CD4-positive, alpha-beta T cell treated with Interleukin-21 for 1 hour (primary cell): ENCODE results near the gene AKR1B1.

Experiments
- DNase-seq: peaks from one replicate; pipeline ENCODE4 v3.0.0-alpha.2; 2020

AKR1B1 gene

GRCh38 chr7:134443396-134444070, 15.4 kb downstream of the AKR1B1 start:
- no peak for DNase-seq

DNA sequence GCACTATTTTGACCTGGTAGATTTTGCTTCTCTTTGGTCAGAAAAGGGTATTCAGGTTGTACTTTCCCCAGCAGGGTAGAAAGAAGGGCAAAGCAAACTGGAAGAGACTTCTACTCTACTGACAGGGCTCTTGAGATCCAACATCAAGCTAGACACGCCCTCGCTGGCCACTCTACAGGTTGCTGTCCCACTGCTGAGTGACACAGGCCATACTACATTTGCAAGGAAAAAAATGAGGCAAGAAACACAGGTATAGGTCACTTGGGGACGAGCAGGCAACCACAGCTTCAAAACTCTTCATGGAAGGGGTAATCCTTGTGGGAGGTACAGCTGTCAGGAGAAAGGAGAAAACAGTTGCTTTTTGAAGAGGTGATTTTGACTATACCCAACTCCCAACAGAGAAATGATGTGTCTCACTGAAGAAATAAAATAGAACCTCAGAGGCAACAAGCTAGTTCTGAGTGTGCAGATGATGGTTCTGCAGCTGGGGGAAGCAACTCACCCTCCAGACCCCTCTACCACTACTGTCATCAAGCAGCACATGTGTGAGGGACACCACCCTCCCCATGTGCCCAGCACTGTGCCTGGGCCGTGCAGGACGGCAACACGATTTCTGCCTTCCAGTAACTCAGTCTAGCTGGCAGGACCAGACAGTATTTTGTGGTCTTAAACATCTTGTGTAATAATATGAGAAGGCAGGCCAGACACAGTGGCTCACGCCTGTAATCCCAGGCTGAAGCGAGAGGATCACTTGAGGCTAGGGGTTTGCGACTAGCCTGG, 16.3 kb downstream of the AKR1B1 start:
- DNase-seq, result no peak

GRCh38 chr7:134441264-134441663, 17.6 kb downstream of the AKR1B1 start:
- DNase-seq, result no peak

DNA sequence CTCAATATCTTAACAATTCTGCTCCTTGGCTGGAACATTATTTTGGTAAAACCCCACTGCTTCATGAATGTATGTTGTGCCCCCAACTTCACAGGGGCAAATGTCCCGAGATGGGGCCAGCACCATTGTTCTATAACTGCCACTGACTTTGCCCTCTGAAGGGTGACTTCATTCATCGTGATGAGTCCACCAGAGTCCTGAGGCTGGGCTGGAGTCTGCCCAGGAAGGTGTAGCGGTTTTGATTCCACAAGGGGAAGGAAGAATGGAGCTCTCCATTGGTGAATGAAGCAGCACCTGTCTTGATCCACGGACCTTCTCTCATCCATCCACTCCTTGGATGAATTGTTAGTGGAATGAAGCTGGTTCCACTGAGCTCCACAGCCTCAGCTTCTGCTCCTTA, 18.4 kb downstream of the AKR1B1 start:
- no peak for DNase-seq

DNA sequence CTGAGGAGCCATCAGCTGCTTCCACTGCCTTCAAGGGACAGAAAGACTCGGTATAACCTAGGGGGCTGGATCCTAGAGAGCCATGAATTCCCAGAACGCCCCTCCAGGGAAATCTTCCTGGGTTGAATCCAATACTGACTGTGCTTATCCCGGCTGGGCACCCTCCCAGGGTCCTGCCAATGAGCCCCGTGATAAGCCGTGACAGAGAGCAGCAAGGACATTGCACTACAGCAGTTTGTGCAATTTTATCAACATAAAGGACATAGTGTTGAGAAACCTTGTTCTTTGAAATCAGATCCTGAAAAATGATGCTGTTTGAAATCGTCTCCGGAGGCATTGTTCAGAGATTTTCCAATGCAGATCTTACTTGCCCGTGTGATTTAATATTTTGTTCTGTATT, 18.8 kb downstream of the AKR1B1 start:
- DNase-seq, result no peak

GRCh38 chr7:134438946-134439345, 20.0 kb downstream of the AKR1B1 start:
- DNase-seq, result no peak

- DNase-seq, result no peak
Measured at GRCh38 chr7:134435161-134435920, 23.6 kb downstream of the AKR1B1 start.

DNA sequence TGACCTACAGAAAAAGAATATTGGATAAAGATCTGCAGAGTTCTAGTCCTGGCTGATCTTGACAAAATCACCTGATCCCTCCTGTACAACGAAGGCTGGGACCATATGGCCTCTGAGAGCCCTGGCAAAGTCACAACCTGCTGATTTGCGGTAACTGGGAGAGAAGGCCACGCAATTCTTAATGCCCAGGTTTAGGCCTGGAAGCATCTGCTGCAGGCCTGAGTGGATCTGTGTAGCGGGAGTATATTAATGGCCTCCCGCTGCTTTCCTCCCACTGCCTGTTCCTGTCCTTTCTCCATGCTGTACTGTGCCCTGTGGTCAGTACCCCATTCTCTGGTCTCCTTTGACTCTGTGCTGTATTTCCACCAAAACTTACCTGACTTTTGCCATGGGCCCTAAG, 24.2 kb downstream of the AKR1B1 start:
- DNase-seq, result no peak

DNA sequence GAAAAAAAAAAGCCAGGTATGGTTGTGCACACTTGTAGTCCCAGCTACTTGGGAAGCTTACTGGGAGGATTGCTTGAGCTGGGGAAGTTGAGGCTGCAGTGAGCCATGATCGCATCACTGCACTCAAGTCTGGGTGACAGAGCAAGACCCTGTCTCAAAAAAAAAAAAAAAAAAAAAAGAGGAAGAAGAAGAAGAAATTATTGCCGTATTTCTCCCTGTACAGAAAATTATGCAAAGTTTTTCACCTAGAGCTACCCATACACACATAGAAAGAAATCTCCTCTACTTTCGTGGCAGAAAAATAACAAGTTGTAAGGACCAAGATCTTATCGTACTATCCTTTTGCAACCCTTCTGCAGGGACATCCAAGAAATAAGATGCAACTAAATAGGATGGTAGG, 25.5 kb downstream of the AKR1B1 start:
- no peak for DNase-seq

DNA sequence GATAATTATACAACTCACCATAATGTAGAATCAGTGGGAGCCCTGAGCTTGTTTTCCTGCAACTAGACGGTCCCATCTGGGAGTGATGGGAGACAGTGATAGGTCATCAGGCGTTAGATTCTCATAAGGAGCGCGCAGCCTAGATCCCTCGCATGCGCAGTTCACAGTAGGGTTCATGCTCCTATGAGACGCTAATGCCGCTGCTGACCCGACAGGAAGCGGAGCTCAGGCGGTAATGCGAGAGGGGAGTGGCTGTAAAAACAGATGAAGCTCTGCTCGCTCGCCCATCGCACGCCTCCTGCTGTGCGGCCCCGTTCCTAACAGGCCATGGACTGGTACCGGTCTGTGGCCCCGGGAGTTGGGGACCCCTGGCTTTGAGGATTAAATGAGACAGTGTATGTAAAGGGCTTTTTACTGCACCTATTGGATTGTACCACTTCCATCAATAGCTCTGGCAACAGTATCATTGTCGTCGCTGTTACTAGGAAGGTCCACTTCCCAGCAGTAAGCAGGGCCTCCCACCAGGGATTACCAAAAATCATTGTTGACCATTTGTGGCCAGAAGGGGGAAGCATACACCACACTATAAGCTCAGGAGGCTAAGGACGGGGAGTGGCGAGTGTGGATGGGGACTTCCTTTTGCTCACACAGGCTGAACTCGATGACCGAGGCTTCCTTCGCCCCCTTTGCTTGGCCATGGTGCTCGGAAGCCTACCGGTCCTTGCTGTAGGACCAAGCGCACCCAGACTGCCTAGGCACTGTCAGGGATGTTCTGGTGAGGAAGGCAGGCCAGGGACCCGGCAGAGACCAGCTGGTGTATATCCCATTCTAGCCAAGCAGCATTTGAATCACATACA, 26.4 kb downstream of the AKR1B1 start:
- DNase-seq, result peak; percentile 84

DNA sequence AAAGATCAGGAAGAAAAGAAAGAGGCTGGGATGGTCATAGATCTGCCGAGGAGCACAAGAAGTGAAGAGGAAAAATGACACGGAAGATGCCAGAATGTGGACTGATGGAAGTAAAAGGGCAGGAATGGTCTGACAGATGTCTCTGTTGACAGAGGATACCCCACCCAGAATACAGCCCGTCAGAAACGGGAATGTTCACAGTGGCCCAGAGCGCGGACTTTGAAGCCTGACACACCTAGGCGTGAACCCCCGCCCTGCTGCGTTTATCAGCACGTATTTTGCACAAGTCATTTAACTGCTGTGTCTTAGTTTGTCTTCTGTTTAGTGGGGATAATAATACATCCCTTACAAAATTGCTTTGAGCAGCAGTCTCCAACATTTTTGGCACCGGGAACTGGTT, 27.1 kb downstream of the AKR1B1 start:
- no peak for DNase-seq

GRCh38 chr7:134429481-134429880, 29.4 kb downstream of the AKR1B1 start:
- DNase-seq, result no peak

DNA sequence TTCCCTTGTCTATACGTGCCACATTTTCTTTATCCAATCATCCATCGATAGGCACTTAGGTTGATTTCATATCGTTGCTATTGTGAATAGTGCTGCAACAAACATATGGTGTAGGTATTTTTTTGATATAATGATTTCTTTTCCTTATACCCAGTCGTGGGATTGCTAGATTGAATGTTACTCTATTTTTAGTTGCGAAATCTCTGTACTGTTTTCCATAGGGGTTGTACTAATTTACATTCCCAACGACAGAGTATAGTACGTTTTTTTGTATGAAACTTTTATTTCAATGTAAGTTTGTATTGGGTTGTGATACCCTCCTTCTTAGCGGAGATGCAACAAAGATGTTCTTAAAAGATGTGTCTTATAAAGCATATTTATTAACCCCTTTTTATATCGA, 30.0 kb downstream of the AKR1B1 start:
- DNase-seq, result no peak

DNA sequence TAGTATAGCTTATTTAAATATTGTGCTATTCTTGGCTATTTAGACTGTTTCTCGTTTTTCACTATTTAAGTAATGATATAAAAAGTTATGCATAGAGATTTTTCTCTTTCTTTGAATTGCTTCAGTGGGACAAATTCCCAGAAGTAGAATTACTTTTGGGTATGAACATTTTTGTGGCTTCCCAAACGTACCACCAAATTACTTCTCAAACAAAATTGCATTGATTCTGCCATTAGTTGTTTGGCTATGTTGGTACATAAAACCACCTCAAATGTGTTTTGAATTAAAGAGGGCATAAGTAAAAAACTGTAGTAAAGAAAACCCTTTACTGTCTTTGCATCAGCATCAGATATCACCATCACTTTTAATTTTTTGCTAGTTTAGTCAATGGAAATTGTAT, 31.0 kb downstream of the AKR1B1 start:
- DNase-seq, result no peak

DNA sequence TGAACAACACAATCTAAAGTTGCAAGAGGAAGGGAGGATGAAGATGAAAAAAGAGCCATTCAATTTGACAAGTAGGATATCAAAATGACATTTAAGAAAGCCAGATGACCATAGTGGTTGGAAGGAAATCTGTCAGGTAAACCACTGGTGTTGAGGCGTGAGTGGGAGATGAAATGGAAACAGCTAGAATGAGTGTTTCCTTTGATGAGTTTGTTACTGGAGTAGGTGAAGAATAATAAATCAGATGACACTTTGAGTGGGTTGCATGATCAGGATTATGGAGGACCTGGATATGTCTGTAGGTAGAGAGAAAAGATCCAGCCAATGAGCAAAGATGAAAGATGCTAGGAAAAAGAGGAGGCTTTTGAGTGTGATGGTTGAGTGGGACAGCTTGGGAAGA, 33.1 kb downstream of the AKR1B1 start:
- no peak for DNase-seq

DNA sequence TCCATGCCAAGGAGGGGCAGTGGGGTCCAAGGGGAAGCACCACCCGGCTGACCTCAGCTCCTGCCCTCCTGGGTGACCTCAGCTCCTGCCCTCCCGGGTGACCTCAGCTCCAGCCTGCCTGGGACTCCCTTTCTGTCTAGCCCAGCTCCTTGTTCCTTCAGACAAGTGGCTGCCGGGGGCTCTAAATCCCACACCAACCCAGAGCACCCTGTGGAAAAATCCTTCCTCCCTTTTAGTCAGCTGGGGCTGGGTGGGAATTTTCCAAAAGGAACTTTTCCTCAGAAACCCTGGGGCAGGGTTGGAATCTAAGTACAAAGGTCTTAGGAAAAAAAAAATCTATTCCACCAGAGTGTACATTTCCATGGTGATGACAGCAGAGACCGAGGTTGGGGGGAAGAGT, 36.3 kb downstream of the AKR1B1 start:
- DNase-seq, result no peak

DNA sequence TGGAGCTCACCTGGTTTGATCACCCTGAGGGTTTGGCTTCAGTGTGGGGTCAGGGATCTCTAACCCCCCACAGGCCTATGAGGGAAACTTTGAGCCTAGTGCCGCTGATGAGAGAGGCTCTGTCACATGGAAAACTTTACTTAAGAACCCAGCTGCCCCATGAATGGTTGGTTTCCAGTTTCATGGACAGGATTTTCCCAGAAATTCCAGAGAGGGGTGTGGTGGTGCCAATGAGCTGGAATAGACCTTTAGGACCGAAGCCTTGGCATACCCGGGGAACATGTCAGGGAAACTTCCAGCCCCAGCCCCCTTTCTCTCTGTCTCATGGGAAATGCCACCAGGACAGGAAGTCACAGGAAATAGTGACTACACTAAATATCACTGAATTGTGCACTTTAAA, 36.9 kb downstream of the AKR1B1 start:
- DNase-seq, result no peak

DNA sequence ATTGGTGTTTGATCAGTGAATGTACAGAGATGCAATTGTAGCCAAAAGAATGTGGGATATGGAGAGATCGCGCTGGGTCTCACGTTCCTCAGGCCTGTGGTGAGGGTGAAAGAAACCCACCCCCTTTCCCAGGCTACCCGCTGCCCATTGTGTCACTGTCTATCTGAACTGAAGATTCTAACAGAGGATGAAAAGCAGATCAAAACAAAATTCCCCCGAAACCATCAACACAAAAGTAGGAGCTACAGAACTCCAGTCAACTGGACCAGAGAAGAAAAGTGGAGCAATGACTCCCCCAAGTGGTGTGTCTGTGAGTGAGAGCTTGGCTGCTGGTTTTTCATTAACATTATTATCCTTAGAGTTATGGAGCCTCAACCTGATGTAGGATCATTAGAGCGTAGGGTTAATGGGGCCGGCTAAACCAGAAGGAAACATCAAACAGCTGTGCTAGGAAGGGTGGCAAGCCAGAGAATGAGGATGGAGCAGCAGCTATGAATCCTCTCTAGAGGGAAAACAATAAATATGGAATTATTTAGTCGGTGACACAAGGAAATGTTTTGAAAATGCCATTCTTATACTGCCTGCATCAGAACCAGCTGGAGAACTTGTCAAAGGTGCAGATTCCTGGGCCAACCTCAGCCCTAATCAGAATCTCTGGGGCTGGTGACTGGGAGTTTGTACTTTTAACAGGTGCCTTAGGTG, 38.3 kb downstream of the AKR1B1 start:
- no peak for DNase-seq

DNA sequence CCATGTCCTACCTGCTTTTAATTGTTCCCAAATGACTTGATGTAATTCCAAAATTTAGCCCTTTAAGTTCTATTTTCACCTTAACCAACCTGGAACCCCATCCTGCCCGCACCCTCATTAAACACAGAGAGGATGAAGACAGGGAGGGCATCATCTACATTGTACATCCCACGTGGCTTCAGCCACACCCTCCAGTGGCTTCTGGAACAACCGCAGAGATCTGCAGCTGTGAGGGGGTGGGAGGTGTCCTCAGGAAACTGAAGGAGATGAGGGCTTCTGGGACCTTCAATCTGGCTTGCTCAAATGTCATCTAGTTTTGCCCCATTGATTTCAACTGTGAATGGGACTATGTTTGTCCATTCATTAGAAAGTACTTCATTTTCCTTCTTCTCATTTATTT, 39.0 kb downstream of the AKR1B1 start:
- no peak for DNase-seq

GRCh38 chr7:134419085-134419484, 39.8 kb downstream of the AKR1B1 start:
- DNase-seq, result no peak

GRCh38 chr7:134415700-134416099, 43.2 kb downstream of the AKR1B1 start:
- DNase-seq, result no peak

- no peak for DNase-seq
Measured at GRCh38 chr7:134414109-134414508, 44.8 kb downstream of the AKR1B1 start.
